HepG2 (cell line): Measurements from ENCODE around the gene SURF1. TPM values are rescaled to one million over a fixed set of nuclear protein-coding genes. Genes with fewer than 3 reads are reported as not detected.

Experiments used
- CHD2 ChIP-seq: IDR thresholded peaks from 2 replicates; pipeline ENCODE4 v1.6.1; 2011; ENCODE audit warnings: low read depth, low read length, improper control_type of control experiment
- EP300 ChIP-seq, 3 experiments: sonication (generic) in 1 of 3; formaldehyde crosslinking in 1 of 3; IDR thresholded peaks; 2 replicates each; pipeline versions ENCODE4 v1.5.1 to v1.6.1; 2011 to 2020; ENCODE audit warnings: low read depth in 2 of 3, low read length in 2 of 3, borderline replicate concordance in 1 of 3, improper control_type of control experiment in 1 of 3, mild to moderate bottlenecking in 1 of 3, missing genetic modification reagents in 1 of 3, moderate library complexity in 1 of 3
- ETV5 ChIP-seq: IDR thresholded peaks from 2 replicates; pipeline ENCODE4 v1.6.1; 2018; ENCODE audit warnings: missing biosample characterization, missing genetic modification reagents, inconsistent platforms, borderline replicate concordance
- KDM5B ChIP-seq: sonication (generic); formaldehyde crosslinking; IDR thresholded peaks from 2 replicates; pipeline ENCODE4 v1.4.0; 2020; ENCODE audit warnings: missing genetic modification reagents, mild to moderate bottlenecking, borderline replicate concordance
- MEIS2 ChIP-seq: sonication (generic); formaldehyde crosslinking; IDR thresholded peaks from 2 replicates; pipeline ENCODE4 v1.9.0; 2021; ENCODE audit warnings: mild to moderate bottlenecking, missing genetic modification reagents
- ZBTB1 ChIP-seq: sonication (generic); formaldehyde crosslinking; IDR thresholded peaks from 2 replicates; pipeline ENCODE4 v1.4.0; 2020; ENCODE audit warnings: missing genetic modification reagents, borderline replicate concordance
- ZBTB26 ChIP-seq: IDR thresholded peaks from 2 replicates; pipeline ENCODE4 v1.6.1; 2016; ENCODE audit warnings: missing compliant biosample characterization, missing genetic modification reagents, borderline replicate concordance
- ZFP62 ChIP-seq: sonication (generic); formaldehyde crosslinking; IDR thresholded peaks from 2 replicates; pipeline ENCODE4 v1.4.0; 2020; ENCODE audit warnings: missing genetic modification reagents
- ZFX ChIP-seq: sonication (generic); formaldehyde crosslinking; IDR thresholded peaks from 2 replicates; pipeline ENCODE4 v1.4.0; 2020; ENCODE audit warnings: mild to moderate bottlenecking, low read depth, missing genetic modification reagents, moderate library complexity
- ZHX1 ChIP-seq: sonication (generic); formaldehyde crosslinking; IDR thresholded peaks from 2 replicates; pipeline ENCODE4 v1.8.1; 2022; ENCODE audit warnings: low read depth, mild to moderate bottlenecking, missing genetic modification reagents
- ZNF234 ChIP-seq: sonication (generic); formaldehyde crosslinking; conservative IDR thresholded peaks from 2 replicates; pipeline ENCODE4 v1.5.1; 2020; ENCODE audit warnings: mild to moderate bottlenecking, missing genetic modification reagents
- ZNF331 ChIP-seq: sonication (generic); formaldehyde crosslinking; IDR thresholded peaks from 2 replicates; pipeline ENCODE4 v1.4.0; 2020; ENCODE audit warnings: missing genetic modification reagents
- ZNF720 ChIP-seq: sonication (generic); formaldehyde crosslinking; IDR thresholded peaks from 2 replicates; pipeline ENCODE4 v1.4.0; 2020; ENCODE audit warnings: missing genetic modification reagents
- ZSCAN9 ChIP-seq: IDR thresholded peaks from 2 replicates; pipeline ENCODE4 v1.6.1; 2016; ENCODE audit warnings: borderline replicate concordance
- polyA plus RNA-seq, 8 experiments: library from polyadenylated mRNA; depleted of rRNA in 3 of 8; stranded (reverse) in 7 of 8; unstranded in 1 of 8; fragments of >200 nt; fragmentation: Illumina TruSeq in 4 of 8; extraction: Trizol in 4 of 8; gene quantifications; 2 replicates each; pipeline versions ENCODE4 v1.2.1 to v1.2.3, GENCODE V29; 2011 to 2016; ENCODE audit warnings: low read depth in 4 of 8, missing spikeins in 1 of 8, mixed read lengths in 1 of 8; ENCODE audit not compliant: insufficient read depth in 1 of 8
- total RNA-seq, 5 experiments: library from RNA; depleted of rRNA; stranded (reverse); fragments of >200 nt; fragmentation: Illumina TruSeq; extraction: Trizol; gene quantifications; 2 replicates each; pipeline ENCODE4 v1.2.3, GENCODE V29; 2016; ENCODE audit warnings: low read depth in 1 of 5
- TF ChIP-seq, protein P1 (sequence below): sonication (generic); formaldehyde crosslinking; IDR thresholded peaks from 2 replicates; pipeline ENCODE4 v1.9.0; 2022; ENCODE audit warnings: missing genetic modification reagents, mild to moderate bottlenecking, borderline replicate concordance
- TF ChIP-seq, protein P2 (sequence below): sonication (generic); formaldehyde crosslinking; conservative IDR thresholded peaks from 2 replicates; pipeline ENCODE4 v1.8.1; 2023; ENCODE audit warnings: missing genetic modification reagents
- TF ChIP-seq, protein P3 (sequence below), 2 experiments: sonication (generic) in 1 of 2; formaldehyde crosslinking in 1 of 2; IDR thresholded peaks; 2 replicates each; pipeline versions ENCODE4 v1.5.1 to v1.6.1; 2011 to 2020; ENCODE audit warnings: borderline replicate concordance in 1 of 2, low read depth in 1 of 2, low read length in 1 of 2, mild to moderate bottlenecking in 1 of 2, missing genetic modification reagents in 1 of 2, moderate library complexity in 1 of 2

The SURF1 gene
- total and polyA plus RNA-seq, 2 of the 13 experiments (the other 11 are each of a cell fraction or from before 2014, with no cell fraction given): 17.8 to 40.7 TPM

- TF ChIP-seq, protein P1, sequence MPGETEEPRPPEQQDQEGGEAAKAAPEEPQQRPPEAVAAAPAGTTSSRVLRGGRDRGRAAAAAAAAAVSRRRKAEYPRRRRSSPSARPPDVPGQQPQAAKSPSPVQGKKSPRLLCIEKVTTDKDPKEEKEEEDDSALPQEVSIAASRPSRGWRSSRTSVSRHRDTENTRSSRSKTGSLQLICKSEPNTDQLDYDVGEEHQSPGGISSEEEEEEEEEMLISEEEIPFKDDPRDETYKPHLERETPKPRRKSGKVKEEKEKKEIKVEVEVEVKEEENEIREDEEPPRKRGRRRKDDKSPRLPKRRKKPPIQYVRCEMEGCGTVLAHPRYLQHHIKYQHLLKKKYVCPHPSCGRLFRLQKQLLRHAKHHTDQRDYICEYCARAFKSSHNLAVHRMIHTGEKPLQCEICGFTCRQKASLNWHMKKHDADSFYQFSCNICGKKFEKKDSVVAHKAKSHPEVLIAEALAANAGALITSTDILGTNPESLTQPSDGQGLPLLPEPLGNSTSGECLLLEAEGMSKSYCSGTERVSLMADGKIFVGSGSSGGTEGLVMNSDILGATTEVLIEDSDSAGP (CRISPR knock-in tag): peak; percentile 99
- TF ChIP-seq ZBTB26 (CRISPR knock-in tag): no peak
- no peak; the same call in 1 of the 2 replicates for TF ChIP-seq ZSCAN9 (CRISPR knock-in tag)
- no peak for TF ChIP-seq ZBTB1 (CRISPR knock-in tag)
- TF ChIP-seq, protein P2, sequence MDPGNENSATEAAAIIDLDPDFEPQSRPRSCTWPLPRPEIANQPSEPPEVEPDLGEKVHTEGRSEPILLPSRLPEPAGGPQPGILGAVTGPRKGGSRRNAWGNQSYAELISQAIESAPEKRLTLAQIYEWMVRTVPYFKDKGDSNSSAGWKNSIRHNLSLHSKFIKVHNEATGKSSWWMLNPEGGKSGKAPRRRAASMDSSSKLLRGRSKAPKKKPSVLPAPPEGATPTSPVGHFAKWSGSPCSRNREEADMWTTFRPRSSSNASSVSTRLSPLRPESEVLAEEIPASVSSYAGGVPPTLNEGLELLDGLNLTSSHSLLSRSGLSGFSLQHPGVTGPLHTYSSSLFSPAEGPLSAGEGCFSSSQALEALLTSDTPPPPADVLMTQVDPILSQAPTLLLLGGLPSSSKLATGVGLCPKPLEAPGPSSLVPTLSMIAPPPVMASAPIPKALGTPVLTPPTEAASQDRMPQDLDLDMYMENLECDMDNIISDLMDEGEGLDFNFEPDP (CRISPR knock-in tag): 0 out of 2 replicates have a peak, but pooled peaks have one; percentile 12
- no peak for TF ChIP-seq ZFP62 (CRISPR knock-in tag)
- peak; percentile 98 for TF ChIP-seq ZFX (CRISPR knock-in tag)
- TF ChIP-seq ZNF720 (CRISPR knock-in tag): no peak
- TF ChIP-seq MEIS2 (CRISPR knock-in tag): no peak
- TF ChIP-seq KDM5B: peak; percentile 63; the same call in 1 of the 2 replicates
- peak; percentile 38; the same call in 1 of the 2 replicates for TF ChIP-seq ZNF331
- peak; percentile 64; the same call in 1 of the 2 replicates for TF ChIP-seq ZHX1 (CRISPR knock-in tag)
- TF ChIP-seq, protein P3, sequence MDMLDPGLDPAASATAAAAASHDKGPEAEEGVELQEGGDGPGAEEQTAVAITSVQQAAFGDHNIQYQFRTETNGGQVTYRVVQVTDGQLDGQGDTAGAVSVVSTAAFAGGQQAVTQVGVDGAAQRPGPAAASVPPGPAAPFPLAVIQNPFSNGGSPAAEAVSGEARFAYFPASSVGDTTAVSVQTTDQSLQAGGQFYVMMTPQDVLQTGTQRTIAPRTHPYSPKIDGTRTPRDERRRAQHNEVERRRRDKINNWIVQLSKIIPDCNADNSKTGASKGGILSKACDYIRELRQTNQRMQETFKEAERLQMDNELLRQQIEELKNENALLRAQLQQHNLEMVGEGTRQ (IDR thresholded peaks at IDR 0.05; ENCODE audit: low read depth, low read length): no peak
- TF ChIP-seq, protein P3 (CRISPR knock-in tag; IDR thresholded peaks at IDR 0.05; ENCODE audit: borderline replicate concordance): no peak; the same call in 1 of the 2 replicates
- no peak for TF ChIP-seq CHD2
- TF ChIP-seq ZNF234 (CRISPR knock-in tag): 0 out of 2 replicates have a peak, but pooled peaks have one; percentile 6
- peak; percentile 51; the same call in 1 of the 2 replicates for TF ChIP-seq ETV5 (CRISPR knock-in tag)
- TF ChIP-seq EP300 (IDR thresholded peaks at IDR 0.05; ENCODE audit: low read depth in 2 of 2, low read length in 2 of 2): no peak
- 0 out of 2 replicates have a peak, but pooled peaks have one; percentile 10 for TF ChIP-seq EP300 (CRISPR knock-in tag; IDR thresholded peaks at IDR 0.05; ENCODE audit: borderline replicate concordance)
Observed at GRCh38 chr9:133375724-133376654, 19.7 kb upstream of the SURF1 start, which contains the start of the genes STKLD1 and SURF4 (continued).
